MCF 10A (cell line): ENCODE results near the gene CYGB. TPM values are rescaled to one million over a fixed set of nuclear protein-coding genes. Genes with fewer than 3 reads are reported as not detected.

Experiments
- BruUV-seq: library from RNA; stranded (reverse); fragments of 400-500 nt; replicated peaks from 2 replicates; lab custom pipeline; 2021; lab: Mats Ljungman, UMichigan
- CTCF ChIA-PET: fragments of 300-600 bp; sonication (Branson Sonifier 250); formaldehyde crosslinking; extraction: SDS; loops from one replicate; lab custom pipeline; 2021; ENCODE audit warnings: antibody characterized with exemption, inconsistent platforms; lab: Yijun Ruan, JAX
- POLR2A ChIA-PET: fragments of 300-600, 350-650 bp; sonication (Branson Sonifier 250); formaldehyde crosslinking; extraction: SDS; loops from one replicate; lab custom pipeline; 2020; ENCODE audit warnings: antibody characterized with exemption, inconsistent platforms; lab: Yijun Ruan, JAX
- DNase-seq: peaks from one replicate; pipeline ENCODE4 v3.0.0-alpha.2; 2018; ENCODE audit not compliant: unreplicated experiment
- H3K27ac Mint-ChIP-seq: one replicate; pipeline ENCODE4 v1.8.0; 2022; ENCODE audit warnings: mild to moderate bottlenecking, low read depth, mixed read lengths; ENCODE audit not compliant: unreplicated experiment
- H3K27me3 Mint-ChIP-seq: one replicate; pipeline ENCODE4 v1.8.0; 2022; ENCODE audit warnings: mixed read lengths; ENCODE audit not compliant: insufficient read depth, unreplicated experiment
- H3K36me3 Mint-ChIP-seq: one replicate; pipeline ENCODE4 v1.8.0; 2022; ENCODE audit warnings: mild to moderate bottlenecking, moderate library complexity, mixed read lengths; ENCODE audit not compliant: insufficient read depth, unreplicated experiment
- H3K4me1 Mint-ChIP-seq: one replicate; pipeline ENCODE4 v1.8.0; 2022; ENCODE audit warnings: mixed read lengths; ENCODE audit not compliant: insufficient read depth, unreplicated experiment
- H3K4me3 Mint-ChIP-seq: one replicate; pipeline ENCODE4 v1.8.0; 2022; ENCODE audit warnings: mild to moderate bottlenecking, moderate library complexity, mixed read lengths; ENCODE audit not compliant: unreplicated experiment
- H3K9me3 Mint-ChIP-seq: one replicate; pipeline ENCODE4 v1.8.0; 2022; ENCODE audit warnings: mixed read lengths; ENCODE audit not compliant: unreplicated experiment
- CTCF ChIP-seq: fragments of 200-600 bp; IDR thresholded peaks from one replicate; pipeline ENCODE4 v1.8.0; 2022; ENCODE audit warnings: antibody characterized with exemption, mild to moderate bottlenecking; ENCODE audit not compliant: unreplicated experiment
- intact Hi-C: fragments of 100-400 bp; cut with micrococcal nuclease; formaldehyde crosslinking; loops from 2 replicates; pipeline ENCODE4 v1.14.1; 2022
- total RNA-seq: library from RNA; stranded (reverse); gene quantifications from 2 replicates; pipeline ENCODE4 v1.2.3, GENCODE V29; 2022

Gene CYGB
- total RNA-seq, 1 experiment from 2014 or later = not detected

DNA sequence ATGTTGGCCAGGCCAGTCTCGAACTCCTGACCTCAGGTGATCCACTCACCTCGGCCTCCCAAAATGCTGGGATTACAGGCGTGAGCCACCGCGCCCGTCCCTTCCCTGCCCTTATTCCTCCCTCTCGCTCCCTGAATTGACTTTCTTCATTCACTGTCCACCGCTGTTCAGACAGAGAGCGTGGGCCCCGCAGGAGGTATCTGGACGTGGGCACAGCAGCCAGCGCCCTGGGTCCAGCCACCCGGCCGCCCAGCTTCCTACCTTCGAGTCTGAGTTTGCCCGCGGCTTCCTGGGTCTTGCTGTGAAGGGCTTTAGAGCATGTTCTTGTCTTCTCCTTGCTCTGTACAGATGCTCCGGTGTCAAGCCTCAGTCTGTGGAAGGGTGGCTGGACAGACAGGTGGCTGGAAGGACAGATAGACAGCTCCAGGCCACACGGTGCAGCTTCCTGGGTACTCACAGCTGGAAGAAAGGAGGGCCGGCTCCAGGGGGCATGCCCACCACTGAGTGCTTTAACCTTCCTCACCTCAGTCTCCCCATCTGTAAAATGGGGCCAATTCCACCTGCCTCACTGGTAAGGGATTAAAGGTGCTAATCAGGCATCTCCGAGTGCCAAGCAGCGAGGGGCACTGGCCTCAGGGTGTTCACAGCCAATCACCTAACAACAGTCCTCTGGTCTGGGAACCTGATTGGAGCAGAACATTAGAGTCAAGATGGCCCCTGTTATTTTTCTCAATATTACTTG is 49.9 kb downstream of the CYGB start:
- H3K27me3 Mint-ChIP-seq = no peaks in the 10 kb centered on the region
- no TSS peak for BruUV-seq

GRCh38 chr17:76485569-76485968 is 51.9 kb downstream of the CYGB start:
- no peak for TF ChIP-seq CTCF
- H3K27ac Mint-ChIP-seq = no peak overlapping the region
- DNase-seq = no peak
- POLR2A ChIA-PET = interaction anchor here (0.5 to 7.8 kb wide), 8 partner anchors 8 to 124 kb away, joined by 3 to 53 read pairs (median 4); partner anchors contain the start of gene RHBDF2
- H3K36me3 Mint-ChIP-seq = peaks cover 9% of the 10 kb centered on the region
- H3K4me1 Mint-ChIP-seq = peaks cover 6% of the 10 kb centered on the region
- H3K27me3 Mint-ChIP-seq = no peaks in the 10 kb centered on the region
- no peak overlapping the region for H3K4me3 Mint-ChIP-seq
- BruUV-seq = no TSS peak
- intact Hi-C loops = no loop called here
- CTCF ChIA-PET = no interaction called here
- H3K9me3 Mint-ChIP-seq = no peaks in the 10 kb centered on the region

More for the DNA sequence above, 49.9 kb downstream of the CYGB start:
- Mint-ChIP-seq H3K27ac (no peak overlapping the region), H3K36me3 (peaks cover 4% of the 10 kb centered on the region), H3K4me3 (no peak overlapping the region), H3K4me1 (peaks cover 9% of the 10 kb centered on the region), H3K9me3 (no peaks in the 10 kb centered on the region)
- no peak for TF ChIP-seq CTCF
- CTCF ChIA-PET = no interaction called here
- POLR2A ChIA-PET = interaction anchor here (7.8 kb wide), 1 partner anchor 13 kb away, joined by 53 read pairs; the partner anchor contains the start of gene RHBDF2
- intact Hi-C loops = no loop called here
- DNase-seq = no peak

DNA sequence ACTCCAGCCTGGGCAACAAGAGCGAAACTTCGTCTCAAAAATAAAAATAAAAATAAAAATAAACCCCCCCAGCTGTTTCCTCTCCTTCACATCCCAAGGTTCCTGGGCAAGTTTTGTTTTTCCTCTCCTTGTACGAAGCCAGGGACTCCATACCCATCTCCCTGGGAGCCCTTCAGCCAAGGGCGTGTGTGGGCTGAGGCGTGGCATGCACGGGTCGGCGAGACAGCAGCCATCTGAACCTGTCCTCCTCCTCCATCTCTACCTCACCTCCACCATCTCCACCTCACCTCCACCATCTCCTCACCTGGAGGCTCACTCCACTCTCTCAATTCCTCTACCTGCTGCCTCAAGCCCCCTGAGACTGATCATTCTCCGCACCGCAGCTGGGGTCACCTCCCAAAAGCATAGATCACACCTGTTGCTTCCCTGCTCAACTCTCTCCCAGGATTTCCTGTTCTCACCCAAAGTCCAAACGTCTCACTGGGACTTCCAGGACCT is 53.2 kb downstream of the CYGB start:
- no peak for DNase-seq
- intact Hi-C loops = no loop called here
- Mint-ChIP-seq H3K4me1 (peaks cover 6% of the 10 kb centered on the region), H3K36me3 (peaks cover 13% of the 10 kb centered on the region), H3K27ac (no peak overlapping the region), H3K9me3 (no peaks in the 10 kb centered on the region), H3K27me3 (no peaks in the 10 kb centered on the region), H3K4me3 (no peak overlapping the region)
- no peak for TF ChIP-seq CTCF
- no TSS peak for BruUV-seq
- CTCF ChIA-PET = no interaction called here
- POLR2A ChIA-PET = interaction anchor here (7.8 kb wide), 1 partner anchor 16 kb away, joined by 53 read pairs; the partner anchor contains the start of gene RHBDF2

- TF ChIP-seq CTCF = no peak
- Mint-ChIP-seq H3K27ac (no peak overlapping the region), H3K27me3 (no peaks in the 10 kb centered on the region), H3K9me3 (no peaks in the 10 kb centered on the region), H3K36me3 (peaks cover 11% of the 10 kb centered on the region), H3K4me1 (peaks cover 6% of the 10 kb centered on the region), H3K4me3 (no peak overlapping the region)
- BruUV-seq = no TSS peak
- intact Hi-C loops = no loop called here
- CTCF ChIA-PET = interaction anchor here (1.1 to 1.2 kb wide), 2 partner anchors 23 to 25 kb away, joined by 3 read pairs; no protein-coding TSS in a partner anchor
- no peak for DNase-seq
- POLR2A ChIA-PET = interaction anchor here (0.7 kb wide), 1 partner anchor 19 kb away, joined by 3 read pairs; no protein-coding TSS in a partner anchor
Measured at GRCh38 chr17:76481071-76481655, 56.3 kb downstream of the CYGB start.
